Measurements from ENCODE around the gene ADAMTS1. TPM values are rescaled to one million over a fixed set of nuclear protein-coding genes. Genes with fewer than 3 reads are reported as not detected.

The ADAMTS1 gene
- total and polyA plus RNA-seq, 2 experiments from 2014 or later, result 110 to 136 TPM

GRCh38 chr21:26849428-26850115 is 4.4 kb upstream of the ADAMTS1 start:
- Histone ChIP-seq H4K20me1 (ENCODE audit: insufficient read depth, poor library complexity, severe bottlenecking) (no peaks in the 10 kb centered on the region), H2AFZ (no peak overlapping the region), H3K27ac (no peak overlapping the region), H3K4me3 (no peak overlapping the region), H3K4me2 (peak overlapping the region; percentile 57), H3K36me3 (replicated peaks; ENCODE audit: insufficient read depth, low read depth) (no peaks in the 10 kb centered on the region), H3K79me2 (peaks cover 4% of the 10 kb centered on the region), H3K27me3 (no peaks in the 10 kb centered on the region), H3K9me3 (ENCODE audit: low read depth) (no peaks in the 10 kb centered on the region), H3K4me1 (ENCODE audit: insufficient read depth) (no peaks in the 10 kb centered on the region), H3K9me2 (replicated peaks; ENCODE audit: insufficient read depth) (no peaks in the 10 kb centered on the region)
- WGBS (ENCODE audit: low lambda C conversion rate, missing lambda C conversion rate), result 11% methylated on average over 4 of the region's 4 CpGs
- peak; percentile 74 for DNase-seq (ENCODE audit: low spot score)
- TF ChIP-seq CTCF (IDR thresholded peaks at IDR 0.05; ENCODE audit: poor library complexity) (peak; percentile 78), EZH2 (IDR thresholded peaks at IDR 0.05; ENCODE audit: borderline replicate concordance) (no peak)

GRCh38 chr21:26847921-26848320 is 2.7 kb upstream of the ADAMTS1 start:
- Histone ChIP-seq H3K36me3 (replicated peaks; ENCODE audit: insufficient read depth, low read depth) (no peaks in the 10 kb centered on the region), H3K4me2 (no peak overlapping the region), H3K4me1 (ENCODE audit: insufficient read depth) (no peaks in the 10 kb centered on the region), H4K20me1 (ENCODE audit: insufficient read depth, poor library complexity, severe bottlenecking) (peaks cover 8% of the 10 kb centered on the region), H3K9me3 (ENCODE audit: low read depth) (no peaks in the 10 kb centered on the region), H3K4me3 (no peak overlapping the region), H2AFZ (no peak overlapping the region), H3K27ac (no peak overlapping the region), H3K9me2 (replicated peaks; ENCODE audit: insufficient read depth) (no peaks in the 10 kb centered on the region), H3K79me2 (peaks cover 16% of the 10 kb centered on the region), H3K27me3 (no peaks in the 10 kb centered on the region)
- no peak for DNase-seq (ENCODE audit: low spot score)
- 91% methylated on average over 2 of the region's 2 CpGs for WGBS (ENCODE audit: low lambda C conversion rate, missing lambda C conversion rate)
- no peak for TF ChIP-seq EZH2phosphoT487 (IDR thresholded peaks at IDR 0.05; ENCODE audit: low read depth, severe bottlenecking, unreplicated experiment)
- TF ChIP-seq CTCF (IDR thresholded peaks at IDR 0.05; ENCODE audit: poor library complexity), result no peak
- no peak for TF ChIP-seq EZH2 (IDR thresholded peaks at IDR 0.05; ENCODE audit: borderline replicate concordance)

GRCh38 chr21:26847002-26847401 is 1.8 kb upstream of the ADAMTS1 start:
- H3K27me3 ChIP-seq, result no peaks in the 10 kb centered on the region
- no peaks in the 10 kb centered on the region for H3K9me2 ChIP-seq (replicated peaks; ENCODE audit: insufficient read depth)
- peak overlapping the region; percentile 89 for H3K4me3 ChIP-seq
- H3K9me3 ChIP-seq (ENCODE audit: low read depth), result no peaks in the 10 kb centered on the region
- H3K36me3 ChIP-seq (replicated peaks; ENCODE audit: insufficient read depth, low read depth), result no peaks in the 10 kb centered on the region
- peaks cover 24% of the 10 kb centered on the region for H3K79me2 ChIP-seq
- peak overlapping the region; percentile 54 for H2AFZ ChIP-seq
- no peak for DNase-seq (ENCODE audit: low spot score)
- peak overlapping the region; percentile 98 for H3K27ac ChIP-seq
- peaks cover 15% of the 10 kb centered on the region for H4K20me1 ChIP-seq (ENCODE audit: insufficient read depth, poor library complexity, severe bottlenecking)
- WGBS (ENCODE audit: low lambda C conversion rate, missing lambda C conversion rate), result 58% methylated on average over 13 of the region's 13 CpGs
- H3K4me2 ChIP-seq, result peak overlapping the region; percentile 90
- peaks cover 6% of the 10 kb centered on the region for H3K4me1 ChIP-seq (ENCODE audit: insufficient read depth)
- TF ChIP-seq CTCF (IDR thresholded peaks at IDR 0.05; ENCODE audit: poor library complexity) (no peak), EZH2phosphoT487 (IDR thresholded peaks at IDR 0.05; ENCODE audit: low read depth, severe bottlenecking, unreplicated experiment) (no peak), EZH2 (IDR thresholded peaks at IDR 0.05; ENCODE audit: borderline replicate concordance) (no peak)
